Activated T-cell treated with anti-CD3 and anti-CD28 coated beads, Interleukin-2, amount 50 U/mL, for 72 hours (primary cell): ENCODE data around the gene RAP1GDS1. TPM values are rescaled to one million over a fixed set of nuclear protein-coding genes. Genes with fewer than 3 reads are reported as not detected.

Experiments
- ATAC-seq, 2 donors: fragments of 150-1000 bp; cut with Tn5 transposase; replicated peaks in 1 of 2; 2 replicates each; pipeline ENCODE4 v1.10.0; 2021; ENCODE audit warnings: moderate library complexity in 2 of 2, mild to moderate bottlenecking in 1 of 2
- DNase-seq, 2 donors: peaks; one replicate each; pipeline ENCODE4 v3.0.0; 2021 to 2022; ENCODE audit warnings: mixed read lengths in 1 of 2
- H3K27ac Mint-ChIP-seq: one replicate; pipeline ENCODE4 v1.8.0; 2022; ENCODE audit warnings: mild to moderate bottlenecking, moderate library complexity, mixed read lengths
- H3K27me3 Mint-ChIP-seq: one replicate; pipeline ENCODE4 v1.8.0; 2022; ENCODE audit warnings: low read depth, mixed read lengths
- H3K36me3 Mint-ChIP-seq, 2 donors: one replicate each; pipeline ENCODE4 v1.8.0; 2022; ENCODE audit warnings: mixed read lengths in 2 of 2, mild to moderate bottlenecking in 1 of 2; ENCODE audit not compliant: insufficient read depth in 2 of 2
- H3K4me1 Mint-ChIP-seq: one replicate; pipeline ENCODE4 v1.8.0; 2022; ENCODE audit warnings: low read depth, mixed read lengths
- H3K4me3 Mint-ChIP-seq, 2 donors: one replicate each; pipeline ENCODE4 v1.8.0; 2022; ENCODE audit warnings: mild to moderate bottlenecking in 2 of 2, mixed read lengths in 2 of 2, moderate library complexity in 2 of 2
- H3K9me3 Mint-ChIP-seq, 2 donors: one replicate each; pipeline ENCODE4 v1.8.0; 2022; ENCODE audit warnings: mixed read lengths in 2 of 2
- total RNA-seq, 2 donors: library from RNA; stranded (reverse); gene quantifications; one replicate each; pipeline ENCODE4 v1.2.3, GENCODE V29; 2022

RAP1GDS1 gene, protein sequence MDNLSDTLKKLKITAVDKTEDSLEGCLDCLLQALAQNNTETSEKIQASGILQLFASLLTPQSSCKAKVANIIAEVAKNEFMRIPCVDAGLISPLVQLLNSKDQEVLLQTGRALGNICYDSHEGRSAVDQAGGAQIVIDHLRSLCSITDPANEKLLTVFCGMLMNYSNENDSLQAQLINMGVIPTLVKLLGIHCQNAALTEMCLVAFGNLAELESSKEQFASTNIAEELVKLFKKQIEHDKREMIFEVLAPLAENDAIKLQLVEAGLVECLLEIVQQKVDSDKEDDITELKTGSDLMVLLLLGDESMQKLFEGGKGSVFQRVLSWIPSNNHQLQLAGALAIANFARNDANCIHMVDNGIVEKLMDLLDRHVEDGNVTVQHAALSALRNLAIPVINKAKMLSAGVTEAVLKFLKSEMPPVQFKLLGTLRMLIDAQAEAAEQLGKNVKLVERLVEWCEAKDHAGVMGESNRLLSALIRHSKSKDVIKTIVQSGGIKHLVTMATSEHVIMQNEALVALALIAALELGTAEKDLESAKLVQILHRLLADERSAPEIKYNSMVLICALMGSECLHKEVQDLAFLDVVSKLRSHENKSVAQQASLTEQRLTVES
- 10 to 100 TPM; 47.2 to 54.6 TPM for total RNA-seq

DNA sequence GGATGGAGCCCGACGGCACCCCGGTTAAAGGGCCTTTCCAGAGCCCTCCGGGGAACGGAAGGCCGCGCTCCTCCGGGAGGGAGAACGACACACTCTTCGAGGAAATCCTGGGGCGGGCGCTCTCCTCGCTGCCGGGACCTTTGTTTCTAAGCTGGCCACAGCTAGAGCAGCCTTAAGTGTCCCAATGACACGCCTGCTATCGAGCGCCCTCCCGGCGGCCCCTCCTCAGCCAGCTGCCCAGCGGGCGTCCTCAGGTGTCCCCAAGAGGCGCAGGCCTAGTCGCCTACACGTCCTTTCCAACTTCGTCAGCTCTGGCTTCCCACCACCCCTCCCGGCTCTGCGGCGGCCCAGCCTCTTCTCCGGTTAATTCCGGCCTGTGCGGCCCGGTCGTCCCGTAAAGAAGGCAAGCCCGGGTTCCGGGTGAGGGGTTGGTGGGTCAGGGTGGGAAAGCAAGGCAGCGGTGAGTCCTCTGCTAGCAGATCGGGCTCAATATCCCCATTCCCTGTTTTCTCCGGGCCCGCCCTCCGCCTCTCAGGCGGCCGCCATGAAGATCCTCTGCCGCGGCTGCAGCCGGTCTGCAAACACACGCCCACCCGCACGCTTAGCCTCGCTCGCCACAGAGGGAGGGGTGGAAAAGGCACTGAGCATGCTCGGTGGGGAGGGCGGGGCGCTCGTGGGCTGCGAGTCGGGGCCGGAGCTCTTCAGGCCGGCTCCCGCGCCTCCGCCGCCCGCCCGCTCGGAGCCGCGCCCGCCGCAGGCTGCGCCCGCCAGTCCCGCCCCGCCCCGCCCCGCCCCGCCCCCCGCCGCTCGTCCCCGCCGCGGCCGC is at the start of gene RAP1GDS1:
RAP1GDS1 (plus strand) TSS at position 806 of the 826 bp plus-strand sequence. CDS start 182 bp downstream, outside the sequence.
- Mint-ChIP-seq H3K27ac (peak within 1 kb of the TSS; percentile 95), H3K4me3 (peak within 1 kb of the TSS; percentile 97 to 98), H3K36me3 (peaks cover 2 to 4% of the 10 kb centered on the region in 2 donors), H3K4me1 (peaks cover 57% of the 10 kb centered on the region), H3K9me3 (no peaks in the 10 kb centered on the region), H3K27me3 (no peaks in the 10 kb centered on the region)
- DNase-seq: peak; percentile 93 to 96
- ATAC-seq: peak; percentile 90 to 92

GRCh38 chr4:98222306-98222705 is 38.9 kb upstream of the RAP1GDS1 start:
- H3K4me3 Mint-ChIP-seq: no peak overlapping the region
- no peaks in the 10 kb centered on the region for H3K4me1 Mint-ChIP-seq
- H3K36me3 Mint-ChIP-seq: no peaks in the 10 kb centered on the region
- H3K27me3 Mint-ChIP-seq: peaks cover 7% of the 10 kb centered on the region
- H3K9me3 Mint-ChIP-seq: no peaks in the 10 kb centered on the region
- H3K27ac Mint-ChIP-seq: no peak overlapping the region
- ATAC-seq: no peak
- no peak for DNase-seq

GRCh38 chr4:98226396-98226795 is 34.8 kb upstream of the RAP1GDS1 start:
- no peak overlapping the region for H3K27ac Mint-ChIP-seq
- no peak overlapping the region for H3K4me3 Mint-ChIP-seq
- H3K9me3 Mint-ChIP-seq: no peaks in the 10 kb centered on the region
- H3K36me3 Mint-ChIP-seq: no peaks in the 10 kb centered on the region
- DNase-seq (no peak), ATAC-seq (no peak)
- no peaks in the 10 kb centered on the region for H3K27me3 Mint-ChIP-seq
- H3K4me1 Mint-ChIP-seq: no peaks in the 10 kb centered on the region

GRCh38 chr4:98230961-98231360 is 30.2 kb upstream of the RAP1GDS1 start:
- Mint-ChIP-seq H3K27ac (no peak overlapping the region), H3K36me3 (no peaks in the 10 kb centered on the region), H3K4me1 (no peaks in the 10 kb centered on the region), H3K9me3 (no peaks in the 10 kb centered on the region), H3K4me3 (no peak overlapping the region), H3K27me3 (no peaks in the 10 kb centered on the region)
- ATAC-seq (no peak), DNase-seq (no peak)

DNA sequence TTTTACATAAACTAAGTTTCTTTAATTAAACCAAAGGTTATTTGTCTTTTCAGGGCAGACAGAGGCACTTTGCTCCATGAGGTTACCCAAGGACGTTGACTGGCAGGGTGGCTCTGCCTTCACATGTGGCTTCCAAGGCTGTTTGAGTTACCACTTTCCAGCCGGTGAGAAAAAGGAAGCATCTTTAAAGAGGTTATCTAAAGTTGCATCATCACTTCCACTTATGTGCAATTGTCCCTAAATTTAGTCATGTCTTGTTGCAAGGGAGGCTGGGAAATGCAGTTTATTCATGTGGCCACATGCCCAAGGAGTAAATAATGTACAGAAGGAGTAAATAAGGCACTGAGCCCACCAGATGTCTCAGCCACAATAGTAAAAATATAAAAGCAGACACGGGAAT is 29.0 kb upstream of the RAP1GDS1 start:
- no peak for ATAC-seq
- Mint-ChIP-seq H3K27ac (no peak overlapping the region), H3K36me3 (no peaks in the 10 kb centered on the region), H3K27me3 (no peaks in the 10 kb centered on the region), H3K4me3 (no peak overlapping the region), H3K9me3 (no peaks in the 10 kb centered on the region), H3K4me1 (no peaks in the 10 kb centered on the region)
- DNase-seq: no peak

DNA sequence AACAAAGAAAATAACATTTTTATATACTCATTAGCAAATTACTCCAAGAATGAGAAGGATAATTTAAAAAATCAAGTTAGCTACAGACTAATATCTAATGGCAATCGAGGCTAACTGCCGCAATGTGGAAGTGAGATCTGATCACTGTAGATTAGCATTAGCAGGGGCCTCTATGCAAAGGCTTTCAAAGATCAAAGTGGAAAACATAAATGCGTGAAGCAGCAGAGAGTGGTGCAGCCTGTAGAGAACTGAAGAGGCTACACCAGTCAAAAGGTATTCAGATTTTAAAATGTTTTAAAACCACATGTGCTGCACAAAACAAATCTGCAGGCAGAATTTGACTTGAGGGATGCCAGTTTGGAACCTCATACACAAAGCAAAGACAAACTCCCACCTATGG is 24.0 kb upstream of the RAP1GDS1 start:
- ATAC-seq: no peak
- Mint-ChIP-seq H3K9me3 (no peaks in the 10 kb centered on the region), H3K27me3 (peaks cover 11% of the 10 kb centered on the region), H3K4me3 (no peak overlapping the region), H3K36me3 (no peaks in the 10 kb centered on the region), H3K27ac (no peak overlapping the region), H3K4me1 (no peaks in the 10 kb centered on the region)
- DNase-seq: no peak

DNA sequence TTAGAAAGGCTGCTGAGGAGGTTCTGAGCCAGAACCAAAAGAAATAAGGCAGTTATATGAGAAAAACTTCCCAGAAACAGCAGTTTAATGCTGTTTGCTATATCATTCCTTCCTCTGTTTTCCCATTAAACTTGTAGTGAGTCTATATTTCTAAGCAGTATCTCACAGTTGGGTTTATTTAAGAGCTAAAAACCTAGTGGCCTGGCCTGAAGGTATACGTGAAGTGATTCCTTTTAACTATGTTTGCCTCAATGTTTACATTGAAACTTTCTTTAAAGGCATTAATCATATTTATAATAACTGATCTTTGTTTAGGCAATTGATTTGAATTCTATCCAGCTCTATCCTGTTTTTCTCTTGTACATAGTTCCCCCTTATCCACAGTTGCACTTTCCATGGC is 19.1 kb upstream of the RAP1GDS1 start:
- ATAC-seq (no peak), DNase-seq (no peak)
- Mint-ChIP-seq H3K9me3 (peaks cover 2 to 4% of the 10 kb centered on the region in 2 donors), H3K4me3 (no peak overlapping the region), H3K27ac (no peak overlapping the region), H3K36me3 (peaks cover 0 to 1% of the 10 kb centered on the region in 2 donors), H3K27me3 (peaks cover 11% of the 10 kb centered on the region), H3K4me1 (no peaks in the 10 kb centered on the region)

GRCh38 chr4:98242538-98242937 is 18.6 kb upstream of the RAP1GDS1 start:
- DNase-seq (no peak), ATAC-seq (no peak)
- Mint-ChIP-seq H3K4me3 (no peak overlapping the region), H3K4me1 (no peaks in the 10 kb centered on the region), H3K36me3 (peaks cover 0 to 1% of the 10 kb centered on the region in 2 donors), H3K27me3 (peaks cover 9% of the 10 kb centered on the region), H3K27ac (no peak overlapping the region), H3K9me3 (peaks cover 2 to 4% of the 10 kb centered on the region in 2 donors)

DNA sequence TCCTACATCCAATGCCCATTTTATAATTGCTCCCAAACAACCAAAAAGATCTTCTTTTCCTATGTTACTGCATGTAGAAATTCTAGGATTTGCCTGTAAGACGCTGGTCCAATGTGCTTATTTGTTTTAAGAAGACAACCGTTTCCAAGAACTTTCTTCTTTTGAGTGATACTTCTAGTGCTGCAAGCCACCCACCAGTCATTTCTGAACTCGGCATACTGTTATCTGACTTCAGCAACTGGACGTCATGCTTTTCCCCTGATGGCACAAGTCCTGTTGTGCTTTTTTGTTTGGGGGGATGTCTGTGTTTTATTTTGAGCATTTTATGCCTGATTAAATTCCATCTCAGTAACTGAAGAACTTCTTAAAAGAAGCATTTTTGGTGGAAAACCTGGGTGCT is 16.0 kb upstream of the RAP1GDS1 start:
- DNase-seq (no peak), ATAC-seq (no peak)
- Mint-ChIP-seq H3K4me1 (peaks cover 12% of the 10 kb centered on the region), H3K9me3 (peaks cover 2 to 6% of the 10 kb centered on the region in 2 donors), H3K27me3 (peaks cover 5% of the 10 kb centered on the region), H3K27ac (no peak overlapping the region), H3K4me3 (no peak overlapping the region), H3K36me3 (peaks cover 0 to 1% of the 10 kb centered on the region in 2 donors)

GRCh38 chr4:98248934-98249333 is 12.2 kb upstream of the RAP1GDS1 start:
- H3K27me3 Mint-ChIP-seq: no peaks in the 10 kb centered on the region
- H3K9me3 Mint-ChIP-seq: peaks cover 2 to 10% of the 10 kb centered on the region in 2 donors
- H3K4me3 Mint-ChIP-seq: no peak overlapping the region
- no peak overlapping the region for H3K27ac Mint-ChIP-seq
- DNase-seq (no peak), ATAC-seq (peak; percentile 69 to 71)
- H3K36me3 Mint-ChIP-seq: peaks cover 0 to 1% of the 10 kb centered on the region in 2 donors
- H3K4me1 Mint-ChIP-seq: peaks cover 12% of the 10 kb centered on the region

DNA sequence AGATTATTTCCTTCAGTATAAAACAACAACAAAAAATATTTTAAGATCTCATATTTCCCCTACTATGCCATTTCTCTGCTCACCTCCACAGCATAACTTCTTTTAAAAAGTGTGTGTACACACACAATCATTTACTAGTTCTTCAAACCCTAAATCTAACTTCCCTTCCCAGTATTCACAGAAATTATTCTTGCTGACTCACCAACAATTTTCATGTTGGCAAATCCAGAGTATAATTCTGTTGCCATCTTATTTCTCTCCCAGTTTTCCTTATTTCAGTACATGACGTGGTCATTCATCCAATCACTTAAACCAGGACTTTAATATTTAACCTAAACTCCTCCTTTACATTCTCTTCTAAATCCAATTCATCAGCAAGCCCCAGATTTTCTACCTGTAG is 11.4 kb upstream of the RAP1GDS1 start:
- H3K4me3 Mint-ChIP-seq: no peak overlapping the region
- ATAC-seq (no peak), DNase-seq (no peak)
- H3K9me3 Mint-ChIP-seq: peaks cover 0 to 6% of the 10 kb centered on the region in 2 donors
- H3K27ac Mint-ChIP-seq: no peak overlapping the region
- no peaks in the 10 kb centered on the region for H3K27me3 Mint-ChIP-seq
- no peaks in the 10 kb centered on the region for H3K36me3 Mint-ChIP-seq
- peaks cover 12% of the 10 kb centered on the region for H3K4me1 Mint-ChIP-seq

GRCh38 chr4:98253499-98253898 is 7.7 kb upstream of the RAP1GDS1 start:
- ATAC-seq: no peak
- peaks cover 0 to 3% of the 10 kb centered on the region in 2 donors for H3K9me3 Mint-ChIP-seq
- no peak overlapping the region for H3K27ac Mint-ChIP-seq
- H3K4me1 Mint-ChIP-seq: peaks cover 17% of the 10 kb centered on the region
- no peak for DNase-seq
- H3K4me3 Mint-ChIP-seq: no peak overlapping the region
- H3K36me3 Mint-ChIP-seq: no peaks in the 10 kb centered on the region
- no peaks in the 10 kb centered on the region for H3K27me3 Mint-ChIP-seq

DNA sequence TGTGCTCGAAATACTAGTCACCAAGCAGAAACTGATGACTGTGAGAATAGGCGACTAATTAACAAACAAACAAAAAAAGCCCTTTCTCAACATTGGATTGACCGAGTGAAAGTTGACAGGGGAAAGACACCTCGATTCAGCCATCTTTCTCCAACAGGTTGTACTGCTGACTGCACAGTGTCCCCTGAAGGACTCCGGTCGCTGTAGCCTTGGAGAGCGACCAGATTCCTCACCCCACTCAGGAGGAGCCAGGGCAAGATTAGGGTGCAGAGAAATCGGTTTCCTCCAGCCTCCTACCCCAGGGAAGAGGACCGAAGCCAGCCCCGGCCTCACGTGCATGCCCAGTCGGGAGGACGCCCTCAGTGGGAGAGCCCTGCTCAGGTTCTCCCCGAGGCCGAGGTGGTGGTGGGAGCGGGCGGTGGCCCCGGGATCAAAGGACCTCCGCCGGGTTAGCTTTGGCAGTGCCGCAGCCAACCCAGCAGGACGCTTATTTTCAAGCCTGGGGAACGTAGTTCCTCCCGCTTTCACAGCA is 1.1 kb upstream of the RAP1GDS1 start:
- peaks cover 51% of the 10 kb centered on the region for H3K4me1 Mint-ChIP-seq
- no peaks in the 10 kb centered on the region for H3K27me3 Mint-ChIP-seq
- peak overlapping the region; percentile 89 to 94 for H3K4me3 Mint-ChIP-seq
- no peaks in the 10 kb centered on the region for H3K9me3 Mint-ChIP-seq
- DNase-seq (peak in 1 of 2 donors; percentile 53), ATAC-seq (peak; percentile 3 to 10)
- peak overlapping the region; percentile 95 for H3K27ac Mint-ChIP-seq
- H3K36me3 Mint-ChIP-seq: peaks cover 2 to 4% of the 10 kb centered on the region in 2 donors
